HG03135 (cell line): ENCODE results near the gene COX5A.

Source experiments
- ATAC-seq: cut with Tn5 transposase; IDR thresholded peaks from one replicate; pipeline ENCODE4 v1.9.1; 2021; ENCODE audit warnings: mild to moderate bottlenecking, moderate library complexity; ENCODE audit not compliant: unreplicated experiment

COX5A gene

GRCh38 chr15:74873036-74873755 lies 64.7 kb downstream of the COX5A start, which contains the start of gene SCAMP2:
Gene SCAMP2, minus strand, starts transcription at chr15:74873365. Its CDS starts 110 bp downstream, at chr15:74873255.
- ATAC-seq = peak; percentile 84

GRCh38 chr15:74872702-74873035 lies 65.2 kb downstream of the COX5A start:
- no peak for ATAC-seq

- ATAC-seq = no peak
These were observed 67.2 kb downstream of the COX5A start for GRCh38 chr15:74870436-74871215.
